Suppressor macrophage treated with lipopolysaccharide for 4 hours (primary cell): ENCODE results near the gene ETV6.
A peak's percentile ranks its signal among the peaks of the same experiment; 100 is the strongest.

Source experiments
- DNase-seq: peaks from one replicate; pipeline ENCODE4 v3.0.0-alpha.2; 2020

The ETV6 gene

DNA sequence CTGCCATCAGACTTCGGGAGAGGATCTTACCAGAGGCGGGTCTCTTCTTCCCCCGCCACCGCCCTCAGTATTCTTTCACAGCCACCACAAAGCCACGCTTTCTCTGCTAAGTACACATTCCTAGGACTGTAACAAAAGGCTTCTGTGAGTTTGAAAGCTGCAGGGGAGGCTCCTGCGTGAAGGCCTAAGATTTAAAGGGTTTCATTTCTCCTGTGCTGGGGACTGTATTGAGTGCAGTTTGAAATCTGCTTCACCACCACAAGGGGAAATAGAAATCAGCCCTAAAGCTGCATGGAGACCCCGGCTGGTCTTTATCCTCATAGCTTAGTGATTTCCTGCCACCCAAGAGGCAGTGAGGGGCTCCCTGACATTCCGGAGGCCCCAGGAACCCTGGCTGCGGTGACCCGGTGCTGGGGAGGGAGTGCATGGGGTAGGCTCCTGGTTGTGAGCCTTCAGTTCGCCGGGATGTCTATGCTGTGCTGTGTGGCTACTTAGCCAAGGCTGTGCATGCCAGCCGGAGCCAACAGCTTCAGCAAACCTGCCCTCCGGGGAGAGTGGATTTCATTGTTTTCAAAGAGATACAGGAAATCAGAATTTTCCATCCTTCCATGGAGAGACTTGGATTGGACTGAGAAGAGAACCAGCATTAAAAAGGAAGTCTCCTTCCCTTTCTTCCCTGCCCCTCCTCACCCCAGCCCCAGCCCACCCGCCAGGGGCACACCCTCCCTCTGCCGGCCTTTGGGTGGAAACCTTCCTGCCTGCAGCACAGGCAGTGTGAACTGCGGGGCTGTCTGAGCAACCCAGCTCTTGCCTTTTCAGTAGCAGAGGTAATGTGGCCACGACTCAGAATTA is 163.3 kb downstream of the ETV6 start:
- DNase-seq, result peak; percentile 52

DNA sequence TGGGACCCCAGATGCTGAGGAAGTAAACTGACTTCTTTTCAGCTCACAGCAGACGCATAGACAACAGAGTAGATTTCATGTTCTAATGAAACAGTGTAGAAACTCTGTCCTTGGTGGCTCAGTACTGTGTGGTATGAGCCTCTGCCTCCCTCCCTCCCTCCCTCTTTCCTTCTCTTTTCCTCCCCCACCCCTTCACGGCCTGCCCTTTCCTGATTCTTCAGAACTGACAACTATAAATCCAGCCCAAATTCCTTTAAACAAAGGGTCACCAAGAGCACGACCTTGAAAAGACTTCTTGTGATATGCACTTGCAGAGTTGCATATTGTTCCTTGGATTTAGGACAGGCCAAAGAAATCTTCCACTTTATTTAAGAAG is 164.0 kb downstream of the ETV6 start:
- no peak for DNase-seq

DNA sequence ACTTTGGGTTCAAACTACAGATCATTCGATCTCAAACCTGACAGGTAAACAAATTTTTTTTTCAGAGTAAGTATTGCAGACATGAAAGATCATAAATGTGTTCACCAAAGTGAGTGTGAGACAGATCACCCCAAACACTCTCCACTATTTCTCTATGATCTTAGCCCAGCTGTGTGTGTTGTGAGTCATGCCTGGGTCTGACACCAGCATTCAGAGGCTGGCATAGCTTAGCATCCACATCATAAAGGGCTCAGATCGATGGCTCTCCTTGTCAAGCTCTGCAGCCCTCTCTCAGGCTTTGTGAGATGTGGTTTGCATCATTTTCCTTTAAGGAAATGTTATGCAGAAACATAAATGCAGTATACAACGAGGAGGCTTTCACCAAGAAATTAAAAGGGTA is 164.9 kb downstream of the ETV6 start:
- DNase-seq, result peak; percentile 63

GRCh38 chr12:11815397-11815796 is 165.9 kb downstream of the ETV6 start:
- DNase-seq, result no peak

- no peak for DNase-seq
Observed at GRCh38 chr12:11819643-11820042, 170.2 kb downstream of the ETV6 start.

- DNase-seq, result no peak
Observed at GRCh38 chr12:11820476-11820875, 171.0 kb downstream of the ETV6 start.

DNA sequence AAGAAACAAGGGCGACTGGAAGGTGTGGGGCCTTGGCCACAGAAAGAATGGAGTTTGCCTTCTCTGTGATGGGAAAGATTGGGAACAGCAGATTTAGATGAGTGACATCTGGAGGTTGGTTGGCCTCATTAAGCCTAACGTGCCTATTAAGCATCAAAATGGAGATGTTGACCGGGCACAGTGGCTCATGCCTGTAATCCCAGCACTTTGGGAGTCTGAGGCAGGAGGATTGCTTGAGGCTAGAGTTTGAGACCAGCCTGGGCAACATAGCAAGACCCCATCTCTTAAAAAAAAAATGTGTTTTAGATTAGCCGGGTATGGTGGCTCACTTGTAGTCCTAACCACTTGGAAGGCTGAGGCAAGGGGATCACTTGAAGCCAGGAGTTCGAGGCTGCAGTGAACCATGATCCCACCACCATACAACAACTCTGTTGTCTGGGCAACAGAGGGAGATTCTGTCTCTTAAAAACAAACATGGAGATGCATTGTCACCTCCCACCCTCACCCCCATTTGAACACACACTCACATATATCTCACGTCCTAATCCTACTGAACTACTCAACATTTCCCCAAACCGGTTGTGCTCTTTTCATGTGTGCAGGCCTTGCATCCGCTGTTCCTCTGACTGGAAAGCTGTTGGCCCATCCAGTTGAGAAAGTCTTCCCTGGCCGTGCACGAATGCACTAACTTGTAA is 172.1 kb downstream of the ETV6 start:
- no peak for DNase-seq

GRCh38 chr12:11822081-11822834 is 172.8 kb downstream of the ETV6 start:
- peak; percentile 88 for DNase-seq

- DNase-seq, result peak; percentile 37
Observed at GRCh38 chr12:11823043-11823442, 173.6 kb downstream of the ETV6 start.

DNA sequence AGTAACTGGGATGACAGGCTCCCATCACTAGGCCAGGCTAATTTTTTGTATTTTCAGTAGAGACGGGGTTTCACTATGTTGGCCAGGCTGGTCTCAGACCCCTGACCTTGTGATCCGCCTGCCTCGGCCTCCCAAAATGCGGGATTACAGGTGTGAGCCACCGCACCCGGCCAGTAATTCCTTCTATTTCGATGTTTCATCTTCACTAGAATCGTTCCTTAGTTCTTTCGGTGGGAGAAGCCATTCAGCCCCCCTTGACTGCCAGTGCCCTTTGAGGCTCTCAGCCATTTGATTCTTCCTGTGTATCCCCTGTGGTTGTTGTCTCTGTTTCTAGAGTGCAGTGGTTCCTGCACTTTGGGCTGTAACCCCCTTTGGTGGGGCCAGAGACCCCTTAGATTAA is 174.1 kb downstream of the ETV6 start:
- no peak for DNase-seq

- DNase-seq, result no peak
Observed at GRCh38 chr12:11824069-11824468, 174.6 kb downstream of the ETV6 start.

DNA sequence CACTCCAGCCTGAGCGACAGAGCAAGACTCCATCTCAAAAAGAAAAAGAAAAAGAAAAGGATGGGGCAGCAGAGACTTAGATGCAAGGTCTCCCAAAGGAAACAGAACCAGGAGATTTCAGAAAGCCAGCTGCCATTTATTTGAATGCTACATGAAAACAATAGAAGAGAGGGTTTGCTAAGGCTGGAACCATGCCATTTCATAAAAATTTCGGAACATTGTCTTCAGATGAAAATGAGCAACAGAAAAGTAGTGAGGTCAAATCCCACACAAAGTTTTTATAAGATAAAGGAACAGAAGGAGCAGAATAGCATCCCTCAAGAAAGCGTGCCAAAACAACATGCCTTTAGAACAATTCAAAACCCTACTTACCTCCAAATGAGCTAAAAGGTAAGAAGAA is 175.3 kb downstream of the ETV6 start:
- DNase-seq, result no peak

- DNase-seq, result no peak
Observed at GRCh38 chr12:11825278-11825677, 175.8 kb downstream of the ETV6 start.

DNA sequence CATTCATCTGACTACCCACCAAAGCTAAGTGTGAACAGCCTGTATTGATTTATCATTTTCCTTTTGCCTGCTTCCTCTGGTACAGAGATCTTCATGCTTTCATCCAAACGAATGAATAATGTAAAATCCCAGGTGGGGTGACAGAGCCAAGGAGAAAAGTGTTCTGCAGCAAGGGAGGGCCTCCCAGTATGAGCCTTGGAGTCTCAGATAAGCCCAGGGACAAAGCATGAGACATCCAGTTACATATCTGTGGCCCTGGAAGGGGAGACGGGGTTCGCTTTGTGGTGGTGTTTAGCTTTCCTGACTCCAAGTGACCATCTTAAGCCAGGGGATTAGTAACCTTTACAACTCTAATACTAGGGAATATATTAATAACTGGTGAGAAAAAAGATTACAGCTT is 177.1 kb downstream of the ETV6 start:
- no peak for DNase-seq

DNA sequence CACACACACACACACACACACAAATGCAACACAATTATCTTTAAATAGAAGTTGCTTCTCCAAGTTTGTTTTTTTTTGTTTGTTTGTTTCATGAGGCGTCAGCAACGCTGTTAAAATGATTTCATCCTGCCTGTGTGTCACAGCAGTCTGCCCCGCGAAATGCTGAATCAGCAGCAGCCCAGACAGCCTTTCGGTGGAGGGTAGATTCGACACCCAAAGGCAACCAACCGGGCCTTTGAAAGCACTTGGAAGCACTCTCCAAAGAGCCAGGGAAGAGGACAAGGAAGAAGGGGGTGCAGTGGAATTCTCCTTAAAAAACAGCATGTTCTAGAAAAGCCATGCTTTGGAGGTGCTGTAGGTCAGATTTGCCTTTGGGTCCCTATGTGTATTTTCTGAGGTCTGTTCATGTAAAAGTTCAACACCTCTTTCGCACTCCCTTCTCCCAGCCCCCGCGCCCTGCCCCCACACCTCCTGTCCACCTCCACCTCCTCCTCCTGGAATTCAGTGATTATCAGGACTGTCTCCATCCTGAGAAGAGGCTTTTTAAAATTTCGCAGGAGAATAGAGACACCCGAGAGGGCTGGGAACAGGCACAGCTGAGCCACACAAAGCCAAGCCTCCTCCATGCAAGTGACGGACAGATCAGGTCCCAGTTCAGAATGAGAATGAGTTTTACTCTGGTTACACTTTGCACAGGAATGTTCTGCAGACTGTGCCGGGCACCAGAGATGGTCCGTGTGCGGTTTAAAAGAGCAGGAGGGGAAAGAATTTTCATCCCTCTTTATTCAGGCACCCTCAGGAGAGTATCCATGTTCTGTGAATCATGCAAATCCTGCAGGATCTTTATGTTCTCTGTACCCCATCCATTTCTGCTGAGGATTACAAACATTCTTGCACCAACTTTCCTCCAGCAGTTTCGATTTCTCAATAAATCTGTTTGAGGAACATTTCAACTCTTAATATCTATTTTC is 177.9 kb downstream of the ETV6 start:
- DNase-seq, result peak; percentile 83

DNA sequence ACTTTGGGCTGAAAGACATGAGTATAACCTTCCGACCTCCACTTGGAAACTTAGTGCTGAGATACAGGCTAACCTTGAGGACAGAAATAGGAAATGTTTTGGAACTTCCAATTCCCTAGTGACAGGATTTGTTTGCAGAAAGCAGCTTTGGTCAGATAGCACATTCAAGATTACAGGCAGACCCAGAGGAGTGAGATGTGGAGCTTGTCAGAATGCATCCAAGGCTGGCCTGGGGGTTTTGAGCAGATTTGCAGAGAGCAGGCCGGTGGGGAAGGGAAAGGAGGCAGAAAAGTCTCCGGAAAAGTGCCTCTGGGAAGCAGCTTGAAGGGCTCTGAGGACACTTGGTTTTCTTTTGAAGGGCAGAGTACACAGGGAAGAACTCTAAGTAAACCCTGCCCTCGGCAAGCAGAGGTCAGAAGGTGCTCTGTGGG is 180.3 kb downstream of the ETV6 start:
- no peak for DNase-seq

GRCh38 chr12:11830307-11830801 is 180.9 kb downstream of the ETV6 start:
- peak; percentile 91 for DNase-seq

GRCh38 chr12:11832093-11832492 is 182.6 kb downstream of the ETV6 start:
- peak; percentile 91 for DNase-seq

GRCh38 chr12:11833174-11833895 is 183.9 kb downstream of the ETV6 start:
- peak; percentile 18 for DNase-seq

GRCh38 chr12:11834104-11834812 is 184.8 kb downstream of the ETV6 start:
- peak; percentile 90 for DNase-seq

- peak; percentile 74 for DNase-seq
Observed at GRCh38 chr12:11834931-11835330, 185.5 kb downstream of the ETV6 start.
